Activated CD4-positive, CD25-positive, alpha-beta regulatory T cell treated with anti-CD3 and anti-CD28 coated beads, Interleukin-2, amount 50 U/mL, for 72 hours (primary cell): Measurements from ENCODE around the gene CYP2E1.
A peak's percentile ranks its signal among the peaks of the same experiment; 100 is the strongest.
"Not testable (repeated sequence)": the region's sequence is repeated elsewhere in the genome, so short reads cannot be mapped to it uniquely, and the experiment has no call there.

Source experiments
- DNase-seq: peaks from one replicate; pipeline ENCODE4 v3.0.0; 2021

CYP2E1 gene

GRCh38 chr10:133526957-133527588 lies at the start of gene CYP2E1:
Gene CYP2E1 (plus strand): TSS chr10:133527363. CDS start chr10:133527396, 33 bp downstream.
- DNase-seq, result no peak

- no peak for DNase-seq
These were observed 46.0 kb upstream of the CYP2E1 start for GRCh38 chr10:133481086-133481643.

DNA sequence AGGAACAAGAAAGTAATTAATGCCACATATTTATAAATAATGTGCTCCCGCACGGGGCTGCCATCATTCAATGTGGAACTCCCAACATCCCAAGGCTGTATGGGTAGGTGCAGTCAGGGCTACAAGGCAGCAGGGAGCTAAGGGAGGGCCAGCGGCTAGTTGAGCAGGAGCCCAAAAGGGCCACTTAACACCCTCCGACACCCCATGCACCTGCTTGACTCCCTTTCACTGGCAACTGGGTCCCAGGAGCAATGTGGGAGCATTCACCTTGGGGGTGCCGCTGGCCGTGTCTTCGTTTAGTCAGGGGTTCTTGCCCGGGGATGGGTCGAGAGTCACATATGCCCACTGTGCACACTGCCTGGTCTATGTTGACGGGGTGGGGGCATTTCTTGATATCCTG lies 45.5 kb upstream of the CYP2E1 start:
- no peak for DNase-seq

DNA sequence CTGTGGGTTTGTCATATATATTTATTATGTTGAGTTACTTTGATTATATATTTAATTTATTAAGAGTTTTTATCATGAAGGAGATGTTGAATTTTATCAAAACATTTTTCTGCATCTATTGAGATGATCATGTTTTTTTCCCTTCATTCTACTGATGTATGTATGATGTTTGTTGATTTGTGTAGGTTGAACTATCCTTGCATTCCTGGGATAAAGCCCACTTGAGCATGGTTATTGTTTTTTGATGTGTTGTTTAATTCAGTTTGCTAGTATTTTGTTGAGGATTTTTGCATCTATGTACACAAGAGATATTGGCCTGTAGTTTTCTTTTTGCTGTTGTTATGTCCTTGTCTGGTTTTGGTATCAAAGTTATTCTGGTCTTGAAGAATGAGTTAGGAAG lies 42.3 kb upstream of the CYP2E1 start:
- DNase-seq, result no peak

DNA sequence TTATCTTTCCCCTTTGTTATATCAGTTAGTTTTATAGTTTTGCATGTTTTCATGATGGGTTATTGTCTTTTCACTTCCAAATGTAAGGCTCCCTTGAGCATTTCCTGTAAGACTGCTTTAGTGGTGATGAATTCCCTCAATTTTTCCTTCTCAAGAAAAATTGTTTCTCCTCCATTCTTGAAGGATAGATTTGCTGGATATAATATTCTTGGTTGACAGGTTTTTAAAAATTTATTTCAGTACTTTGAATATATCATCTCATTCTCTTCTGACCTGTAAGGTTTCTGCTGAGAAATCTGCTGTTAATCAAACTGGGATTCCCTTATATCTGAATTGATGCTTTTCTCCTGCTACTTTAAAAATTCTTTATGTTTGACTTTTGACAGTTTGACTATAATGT lies 40.1 kb upstream of the CYP2E1 start:
- no peak for DNase-seq

GRCh38 chr10:133488354-133488753 lies 38.8 kb upstream of the CYP2E1 start:
- DNase-seq, result no peak

DNA sequence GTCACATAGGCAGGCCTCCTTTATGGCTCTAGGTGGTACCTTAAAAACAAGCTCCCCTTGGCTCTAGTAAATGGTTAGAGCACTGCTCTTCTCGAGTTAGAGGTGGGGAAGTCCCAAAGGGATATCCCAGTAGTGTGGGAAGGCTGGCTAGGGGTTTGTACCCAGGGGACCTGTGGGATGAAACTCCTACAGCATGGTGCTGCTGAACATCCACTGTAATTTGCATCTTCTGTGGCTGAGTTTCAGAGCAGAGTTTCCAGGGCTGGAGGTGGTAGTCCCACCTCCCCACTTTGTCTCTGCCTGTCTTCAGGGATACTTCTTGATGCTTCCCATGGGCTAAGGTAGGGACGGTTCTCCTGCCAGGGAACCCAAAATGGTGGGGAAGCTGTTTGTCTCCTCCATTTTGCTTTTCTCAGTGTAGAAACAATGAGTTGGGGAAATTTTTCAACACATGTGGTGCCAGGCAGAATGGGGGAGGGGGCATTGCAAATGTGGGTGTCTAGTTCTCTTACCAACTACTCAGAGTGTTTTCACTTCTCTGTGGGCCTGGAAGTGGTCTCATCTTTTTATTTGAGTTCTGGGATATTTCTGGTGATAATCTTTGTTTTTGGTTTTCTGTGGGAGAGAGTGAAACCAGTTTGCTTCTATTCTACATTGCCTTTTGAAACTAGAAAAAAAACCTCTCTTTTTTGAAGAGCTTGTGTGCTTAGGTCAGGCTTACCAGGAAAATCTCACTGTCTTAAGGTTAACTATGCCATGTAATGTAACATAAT lies 37.2 kb upstream of the CYP2E1 start:
- DNase-seq, result no peak

DNA sequence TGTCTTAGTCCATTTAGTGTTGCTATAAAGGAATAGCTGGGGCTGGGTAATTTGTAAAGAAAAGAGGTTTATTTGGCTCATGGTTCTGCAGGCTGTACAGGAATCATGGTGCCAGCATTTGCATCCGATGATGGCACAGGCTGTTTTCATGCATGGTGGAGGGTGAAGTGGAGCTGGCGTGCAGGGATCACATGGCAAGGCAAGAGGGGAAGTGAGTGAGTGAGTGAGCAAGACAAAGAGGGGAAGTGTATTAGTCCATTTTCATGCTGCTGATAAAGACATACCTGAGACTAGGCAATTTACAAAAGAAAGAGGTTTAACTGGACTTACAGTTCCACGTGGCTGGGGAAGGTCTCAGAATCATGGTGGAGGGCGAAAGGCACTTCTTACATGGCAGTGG lies 33.6 kb upstream of the CYP2E1 start:
- not testable (repeated sequence) for DNase-seq

DNA sequence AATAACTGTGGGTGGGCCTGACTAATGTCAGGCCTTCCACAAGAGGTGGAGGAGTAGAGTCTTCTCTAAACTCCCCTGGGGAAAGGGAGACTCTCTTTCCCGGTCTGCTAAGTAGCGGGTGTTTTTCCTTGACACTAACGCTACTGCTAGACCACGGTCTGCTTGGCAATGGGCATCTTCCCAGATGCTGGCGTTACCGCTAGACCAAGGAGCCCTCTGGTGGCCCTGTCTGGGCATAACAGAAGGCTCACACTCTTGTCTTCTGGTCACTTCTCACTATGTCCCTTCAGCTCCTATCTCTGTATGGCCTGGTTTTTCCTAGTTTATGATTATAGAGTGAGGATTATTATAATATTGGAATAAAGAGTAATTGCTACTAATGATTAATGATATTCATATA lies 29.8 kb upstream of the CYP2E1 start:
- not testable (repeated sequence) for DNase-seq

- not testable (repeated sequence) for DNase-seq
These were observed 28.0 kb upstream of the CYP2E1 start for GRCh38 chr10:133499176-133499575.

GRCh38 chr10:133500897-133501296 lies 26.3 kb upstream of the CYP2E1 start:
- not testable (repeated sequence) for DNase-seq

DNA sequence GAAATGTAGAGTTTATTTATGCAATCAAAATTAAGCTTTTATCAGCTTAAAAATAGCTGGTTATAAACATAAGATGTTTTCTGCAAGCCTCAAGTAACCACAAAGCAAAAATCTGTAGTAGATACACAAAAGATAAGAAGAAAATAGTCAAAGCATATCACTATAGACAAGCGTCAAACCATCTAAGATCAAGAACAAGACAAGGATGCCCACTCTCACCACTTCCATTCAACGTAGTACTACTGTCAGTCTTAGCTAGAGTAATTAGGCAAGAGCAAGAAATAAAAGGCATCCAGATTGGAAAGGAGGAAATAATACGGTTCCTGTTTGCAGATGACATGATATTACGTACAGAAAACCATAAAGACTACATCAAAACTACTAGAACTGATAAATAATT lies 17.5 kb upstream of the CYP2E1 start:
- DNase-seq, result no peak

GRCh38 chr10:133511408-133511807 lies 15.8 kb upstream of the CYP2E1 start:
- no peak for DNase-seq

DNA sequence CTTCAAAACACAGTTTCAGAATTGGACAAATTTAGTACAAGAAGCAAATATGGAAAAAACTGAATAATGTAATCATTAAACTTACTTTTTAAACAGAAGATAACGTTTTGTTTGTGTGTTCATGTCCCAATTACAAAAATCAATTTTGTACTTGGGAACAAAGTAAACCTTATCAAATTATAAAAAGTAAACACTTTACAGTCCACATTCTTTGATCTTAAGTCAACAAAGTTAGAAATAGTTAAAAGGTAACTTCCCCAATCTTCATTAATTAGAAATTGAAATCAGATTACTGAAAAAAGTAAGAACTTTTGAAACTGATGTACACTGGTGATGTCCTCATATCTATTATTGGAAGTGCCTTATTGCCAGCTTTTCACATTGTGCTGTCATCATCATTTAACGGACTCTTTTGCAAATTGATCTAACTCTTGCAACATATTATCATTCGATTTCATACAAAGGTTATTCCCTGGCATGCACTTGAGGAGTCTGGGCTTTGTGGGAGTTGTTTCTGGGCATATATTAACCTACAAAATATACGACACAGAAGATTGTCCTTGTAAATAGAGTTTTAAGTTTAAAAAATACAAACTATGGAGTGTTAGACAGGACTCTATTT lies 15.1 kb upstream of the CYP2E1 start:
- no peak for DNase-seq

- no peak for DNase-seq
These were observed 11.7 kb upstream of the CYP2E1 start for GRCh38 chr10:133515471-133515870.

- DNase-seq, result no peak
These were observed 11.1 kb upstream of the CYP2E1 start for GRCh38 chr10:133516057-133516456.

DNA sequence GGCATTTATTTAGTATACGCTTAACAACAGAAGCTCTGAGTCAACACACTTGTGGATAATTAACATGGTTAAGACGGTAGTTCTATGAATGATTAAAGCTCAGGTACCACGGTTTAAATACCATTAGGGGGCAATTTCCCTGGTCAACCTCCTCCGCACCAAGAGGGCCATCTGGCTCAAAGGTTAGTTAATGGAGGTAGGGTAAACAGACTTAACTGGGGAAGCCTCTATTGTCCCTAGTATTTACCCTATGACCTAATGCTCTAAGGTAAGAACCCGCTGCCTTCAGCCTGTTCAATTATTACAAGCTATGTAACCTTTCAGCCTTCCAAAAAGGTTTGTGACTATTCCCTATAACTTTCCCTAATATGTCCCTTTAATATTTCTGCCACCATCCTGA lies 8.6 kb upstream of the CYP2E1 start:
- not testable (repeated sequence) for DNase-seq

DNA sequence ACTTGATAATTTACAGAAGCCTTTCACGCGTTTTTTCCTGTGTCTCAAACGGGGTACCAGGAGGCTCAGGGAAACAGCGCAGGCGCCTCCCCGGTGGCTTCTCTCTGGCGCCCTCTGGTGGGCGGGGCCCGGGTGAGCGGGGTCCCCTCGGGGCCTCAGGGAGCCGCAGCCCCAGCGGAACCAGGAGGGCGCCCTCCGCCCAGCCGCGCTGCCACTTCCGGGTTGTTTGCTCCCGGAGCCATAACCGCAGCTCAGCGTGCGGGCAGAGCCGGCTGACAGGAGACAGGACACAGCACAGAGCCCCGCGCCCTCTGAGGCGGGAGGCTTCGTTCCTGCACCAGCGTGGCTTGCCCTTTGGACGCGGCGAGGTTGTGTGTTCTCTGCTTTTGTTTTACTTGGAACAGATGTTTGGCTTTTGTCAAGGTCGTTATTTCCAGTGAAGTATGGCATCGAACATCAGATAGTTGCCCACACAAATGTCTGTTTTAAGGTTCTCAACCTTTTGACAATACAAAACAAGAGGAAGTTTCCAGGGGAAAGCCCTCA lies 6.9 kb upstream of the CYP2E1 start:
- DNase-seq, result peak; percentile 91

DNA sequence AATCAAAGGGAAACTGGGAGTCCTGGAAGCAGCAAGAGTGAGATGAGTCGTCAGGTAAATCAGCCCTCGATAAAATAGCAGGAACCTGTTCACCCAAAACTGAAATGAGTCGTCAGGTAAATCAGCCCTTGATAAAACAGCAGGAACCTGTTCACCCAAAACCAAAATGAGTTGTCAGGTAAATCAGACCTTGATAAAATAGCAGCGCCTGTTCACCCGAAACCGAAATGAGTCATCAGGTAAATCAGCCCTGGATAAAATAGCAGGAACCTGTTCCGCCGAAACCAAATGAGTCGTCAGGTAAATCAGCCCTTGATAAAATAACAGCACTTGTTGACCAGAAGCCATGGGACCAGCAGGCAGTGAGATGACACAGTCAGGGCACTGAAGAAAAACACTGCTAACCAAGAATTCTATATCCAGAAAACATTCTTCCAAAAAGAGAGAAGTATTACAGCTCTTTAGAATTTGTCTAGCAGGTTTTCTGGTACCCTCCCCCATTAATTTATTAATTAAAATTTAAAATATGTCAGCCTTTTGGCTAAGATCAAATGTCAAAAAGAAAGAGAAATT lies 3.4 kb upstream of the CYP2E1 start:
- no peak for DNase-seq

GRCh38 chr10:133525444-133525843 lies 1.7 kb upstream of the CYP2E1 start:
- no peak for DNase-seq

DNA sequence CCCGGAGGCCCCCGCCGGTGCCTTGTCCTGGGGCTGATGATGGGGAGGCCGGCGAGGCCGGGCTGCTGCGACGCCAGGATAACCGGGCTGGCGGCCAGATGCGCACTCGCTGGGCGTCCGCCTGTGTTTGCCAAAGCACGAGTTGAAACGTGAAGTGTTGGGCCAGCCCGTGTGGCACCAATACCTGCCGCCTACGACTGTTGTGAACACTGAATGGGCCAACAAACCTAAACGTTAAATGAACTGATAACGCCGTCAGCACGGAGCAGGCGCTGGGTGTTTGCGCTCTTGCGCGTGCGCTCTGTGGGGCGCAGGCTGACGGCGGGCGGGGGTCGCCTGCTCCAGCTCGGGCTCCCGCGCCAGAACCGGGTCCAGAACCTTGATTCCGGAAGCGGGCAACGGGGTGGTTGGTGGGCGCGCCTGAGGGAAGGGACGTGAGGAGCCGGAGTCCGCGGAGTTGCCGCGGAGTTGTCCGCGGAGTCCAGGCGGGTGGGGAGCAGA lies 658 bp downstream of the CYP2E1 start:
- DNase-seq, result no peak

GRCh38 chr10:133528296-133528844 lies 1.2 kb downstream of the CYP2E1 start:
- no peak for DNase-seq
